Erythroblast (primary cell): ENCODE measurements around the gene SIRT6.

ENCODE experiments used
- GATA1 ChIP-seq: IDR thresholded peaks from 2 replicates; pipeline ENCODE4 v1.6.1; 2011; ENCODE audit warnings: low read depth, mild to moderate bottlenecking, control low read depth, low read length, moderate library complexity
- POLR2A ChIP-seq: IDR thresholded peaks from 2 replicates; pipeline ENCODE4 v1.6.1; 2011; ENCODE audit warnings: mild to moderate bottlenecking, low read length

DNA sequence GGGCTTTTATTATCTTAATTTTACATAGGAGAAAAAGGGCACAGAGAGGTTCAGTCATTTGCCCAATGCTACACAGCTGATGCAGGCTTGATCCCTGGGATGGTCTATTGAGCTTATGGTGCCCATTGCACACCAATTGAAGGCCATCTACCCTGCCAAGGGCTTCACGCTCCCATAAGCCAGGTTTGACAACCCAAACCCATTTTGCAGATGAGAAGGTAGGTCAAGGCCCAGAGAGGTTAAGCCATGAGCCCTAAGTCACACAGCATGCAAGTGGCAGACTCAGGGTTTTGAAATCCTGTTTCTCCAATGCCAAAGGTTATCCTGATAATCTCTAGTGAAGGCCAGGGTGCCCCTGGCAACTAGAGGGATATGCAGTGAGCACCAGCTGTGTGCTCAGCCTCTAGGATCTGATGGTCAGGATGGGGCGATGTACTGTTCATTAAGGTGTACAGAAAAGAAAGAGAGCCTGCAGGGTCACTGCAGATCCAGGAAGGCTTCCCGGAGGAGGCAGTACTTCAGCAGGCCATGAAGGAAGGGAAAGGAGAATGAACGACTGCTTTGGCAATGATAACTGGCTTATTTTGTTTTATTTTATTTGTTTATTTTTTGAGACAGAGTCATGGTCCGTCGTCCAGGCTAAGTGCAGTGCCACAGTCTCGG is 20.8 kb downstream of the SIRT6 start:
- no peak for TF ChIP-seq POLR2A
- no peak for TF ChIP-seq GATA1
